H1 (cell line): ENCODE results near the gene PCDH9. TPM values are rescaled to one million over a fixed set of nuclear protein-coding genes. Genes with fewer than 3 reads are reported as not detected.

Source experiments
- CTCF ChIA-PET: fragments of 300-600 bp; sonication (Branson Sonifier 250); formaldehyde crosslinking; loops from one replicate; lab custom pipeline; 2021; ENCODE audit not compliant: partially characterized antibody; lab: Charles Lee
- POLR2A ChIA-PET: fragments of 300-600 bp; sonication (Branson Sonifier 250); formaldehyde crosslinking; loops from one replicate; lab custom pipeline; 2021; ENCODE audit warnings: inconsistent platforms; ENCODE audit not compliant: partially characterized antibody; lab: Charles Lee
- DNase-seq, 2 experiments: peaks; one replicate each; pipeline versions ENCODE4 v3.0.0 to v3.0.0-alpha.2; 2010 to 2022; ENCODE audit warnings: low spot score in 2 of 2, low read depth in 1 of 2, mixed read lengths in 1 of 2
- FAIRE-seq: peaks from 2 replicates; lab custom pipeline; 2011; peaks lifted over from hg19 to GRCh38; lab: Jason Lieb, UNC
- H2AFZ ChIP-seq: 2 replicates; pipeline ENCODE4 v1.8.1; 2012; ENCODE audit warnings: low read length, inconsistent platforms
- H2AK5ac ChIP-seq: 2 replicates; pipeline ENCODE4 v1.6.1; 2013; ENCODE audit warnings: low read depth, low read length
- H2BK120ac ChIP-seq: replicated peaks from 2 replicates; pipeline ENCODE3; 2013; ENCODE audit warnings: low read depth, low read length, inconsistent platforms
- H2BK12ac ChIP-seq: 2 replicates; pipeline ENCODE4 v1.6.1; 2013; ENCODE audit warnings: low read depth, low read length
- H2BK15ac ChIP-seq: 2 replicates; pipeline ENCODE4 v1.6.1; 2013; ENCODE audit warnings: low read length
- H2BK20ac ChIP-seq: 2 replicates; pipeline ENCODE4 v1.6.1; 2013; ENCODE audit warnings: low read length
- H2BK5ac ChIP-seq: 2 replicates; pipeline ENCODE4 v1.6.1; 2013; ENCODE audit warnings: low read depth, low read length
- H3K14ac ChIP-seq: 2 replicates; pipeline ENCODE4 v1.6.1; 2013; ENCODE audit warnings: inconsistent platforms; ENCODE audit not compliant: insufficient read length
- H3K18ac ChIP-seq: 2 replicates; pipeline ENCODE4 v1.6.1; 2013; ENCODE audit warnings: low read length; ENCODE audit errors: extremely low read depth
- H3K23ac ChIP-seq: 2 replicates; pipeline ENCODE4 v1.6.1; 2013; ENCODE audit warnings: inconsistent platforms; ENCODE audit not compliant: insufficient read length
- H3K23me2 ChIP-seq: 2 replicates; pipeline ENCODE4 v1.6.1; 2013; ENCODE audit warnings: low read depth, low read length
- H3K27ac ChIP-seq: 2 replicates; pipeline ENCODE4 v1.6.1; 2011; ENCODE audit warnings: low read depth, low read length, inconsistent platforms
- H3K27me3 ChIP-seq, 4 experiments: replicated peaks in 1 of 4; 1 replicate in 1 of 4; 2 replicates in 3 of 4; pipeline versions ENCODE4 v1.6.1 to v1.8.1; 2011 to 2013; ENCODE audit warnings: low read length in 3 of 4, mild to moderate bottlenecking in 3 of 4, inconsistent platforms in 2 of 4, mixed read lengths in 2 of 4, moderate library complexity in 1 of 4; ENCODE audit not compliant: control insufficient read depth in 3 of 4, insufficient read depth in 3 of 4; ENCODE audit errors: extremely low read depth in 1 of 4
- H3K36me3 ChIP-seq, 4 experiments: 2 replicates each; pipeline versions ENCODE4 v1.6.1 to v1.8.1; 2011 to 2013; ENCODE audit warnings: mild to moderate bottlenecking in 4 of 4, low read length in 3 of 4, moderate library complexity in 2 of 4, control low read depth in 1 of 4, inconsistent platforms in 1 of 4; ENCODE audit not compliant: insufficient read depth in 4 of 4, control insufficient read depth in 2 of 4
- H3K4ac ChIP-seq: replicated peaks from 2 replicates; pipeline ENCODE3; 2013; ENCODE audit warnings: low read length, low read depth, mixed read lengths, inconsistent platforms; ENCODE audit not compliant: insufficient read length
- H3K4me1 ChIP-seq, 4 experiments: replicated peaks in 1 of 4; 1 replicate in 1 of 4; 2 replicates in 3 of 4; pipeline versions ENCODE4 v1.6.1 to v1.8.1; 2011 to 2013; ENCODE audit warnings: low read length in 3 of 4, inconsistent platforms in 2 of 4, mixed read lengths in 1 of 4; ENCODE audit not compliant: insufficient read depth in 4 of 4, control insufficient read depth in 3 of 4
- H3K4me2 ChIP-seq, 2 experiments: 2 replicates each; pipeline versions ENCODE4 v1.6.1 to v1.8.1; 2011 to 2013; ENCODE audit warnings: low read depth in 2 of 2, low read length in 2 of 2, control low read depth in 1 of 2, inconsistent platforms in 1 of 2, mild to moderate bottlenecking in 1 of 2; ENCODE audit not compliant: insufficient read depth in 1 of 2
- H3K4me3 ChIP-seq, 4 experiments: fragments of 200-600, 300-600 bp in 1 of 4; sonication (generic), shearing (Covaris generic), sonication (Bioruptor Twin) in 1 of 4; 2 replicates each; pipeline versions ENCODE4 v1.5.1 to v1.8.1; 2011 to 2016; ENCODE audit warnings: low read length in 4 of 4, low read depth in 3 of 4, control low read depth in 2 of 4, inconsistent platforms in 2 of 4, mild to moderate bottlenecking in 2 of 4, mixed read lengths in 1 of 4, moderate library complexity in 1 of 4; ENCODE audit not compliant: insufficient read depth in 2 of 4; ENCODE audit errors: extremely low read depth in 1 of 4
- H3K56ac ChIP-seq: replicated peaks from 2 replicates; pipeline ENCODE3; 2013; ENCODE audit warnings: low read depth, mild to moderate bottlenecking, mixed read lengths, low read length, inconsistent platforms; ENCODE audit not compliant: insufficient read length
- H3K79me1 ChIP-seq: 2 replicates; pipeline ENCODE4 v1.6.1; 2013; ENCODE audit warnings: low read depth, low read length, control low read depth
- H3K79me2 ChIP-seq, 2 experiments: 2 replicates each; pipeline versions ENCODE4 v1.6.1 to v1.8.1; 2012 to 2013; ENCODE audit warnings: low read length in 2 of 2, mild to moderate bottlenecking in 2 of 2, inconsistent platforms in 1 of 2; ENCODE audit not compliant: insufficient read depth in 2 of 2, control insufficient read depth in 1 of 2
- H3K9ac ChIP-seq, 4 experiments: replicated peaks in 1 of 4; 1 replicate in 1 of 4; 2 replicates in 3 of 4; pipeline versions ENCODE4 v1.6.1 to v1.8.1; 2011 to 2013; ENCODE audit warnings: low read depth in 3 of 4, low read length in 3 of 4, control low read depth in 2 of 4, mild to moderate bottlenecking in 2 of 4, moderate library complexity in 2 of 4, inconsistent platforms in 1 of 4; ENCODE audit errors: extremely low read depth in 1 of 4
- H3K9me3 ChIP-seq, 2 experiments: 2 replicates each; pipeline versions ENCODE4 v1.6.1 to v1.8.1; 2012 to 2013; ENCODE audit warnings: mild to moderate bottlenecking in 2 of 2, moderate library complexity in 2 of 2, control low read depth in 1 of 2, inconsistent platforms in 1 of 2, low read depth in 1 of 2, low read length in 1 of 2, mixed read lengths in 1 of 2; ENCODE audit not compliant: insufficient read depth in 2 of 2
- H4K20me1 ChIP-seq, 2 experiments: replicated peaks in 1 of 2; 2 replicates each; pipeline versions ENCODE3 to v1.8.1; 2011 to 2013; ENCODE audit warnings: inconsistent platforms in 2 of 2, low read length in 2 of 2, mild to moderate bottlenecking in 1 of 2; ENCODE audit not compliant: insufficient read depth in 2 of 2, control insufficient read depth in 1 of 2
- H4K5ac ChIP-seq: 2 replicates; pipeline ENCODE4 v1.6.1; 2013; ENCODE audit warnings: low read length, low read depth, mixed read lengths, inconsistent platforms; ENCODE audit not compliant: insufficient read length
- H4K8ac ChIP-seq: 2 replicates; pipeline ENCODE4 v1.8.0; 2013; ENCODE audit warnings: mild to moderate bottlenecking, moderate library complexity, low read length, inconsistent platforms; ENCODE audit not compliant: insufficient read depth; ENCODE audit errors: extremely low read depth
- H4K91ac ChIP-seq: replicated peaks from 2 replicates; pipeline ENCODE3; 2013; ENCODE audit warnings: low read length, mixed read lengths, inconsistent platforms; ENCODE audit not compliant: insufficient read length
- TCF12 ChIP-seq: IDR thresholded peaks from 2 replicates; pipeline ENCODE4 v1.6.1; 2011; ENCODE audit warnings: low read depth, mild to moderate bottlenecking, low read length
- WGBS, 2 experiments: shearing (Covaris generic) in 1 of 2; methylation state at CpG; one replicate each; pipeline versions ENCODE4 v1.1.6 to v1.1.7; 2013 to 2015; ENCODE audit warnings: low lambda C conversion rate in 2 of 2, mixed read lengths in 2 of 2, inconsistent platforms in 1 of 2, low coverage in 1 of 2, missing lambda C conversion rate in 1 of 2; ENCODE audit not compliant: insufficient replicate concordance in 2 of 2, insufficient coverage in 1 of 2, insufficient read length in 1 of 2; ENCODE audit errors: extremely low coverage in 1 of 2, missing lambda C conversion rate in 1 of 2; 5-methylcytosine and 5-hydroxymethylcytosine counted together
- polyA plus RNA-seq, 7 experiments: library from polyadenylated mRNA; depleted of rRNA in 3 of 7; stranded (reverse) in 5 of 7; unstranded in 2 of 7; fragments of >200 nt in 5 of 7; fragments of 200-250 nt in 2 of 7; gene quantifications; 1 replicate in 5 of 7; 2 replicates in 1 of 7; 4 replicates in 1 of 7; pipeline versions ENCODE4 v1.2.1 to v1.2.3, GENCODE V29; 2011 to 2013; ENCODE audit warnings: missing spikeins in 2 of 7, mixed read lengths in 2 of 7
- total RNA-seq: library from RNA; stranded (reverse); fragmentation: NEBNext Ultra II Directional; extraction: Animal tissue kit (Norgen Biotek cat#: 25700); gene quantifications from 2 replicates; pipeline ENCODE4 v1.2.1, GENCODE V29; 2021
- TF ChIP-seq, protein P1 (sequence below): IDR thresholded peaks from 2 replicates; pipeline ENCODE4 v1.6.1; 2012; ENCODE audit warnings: inconsistent platforms

PCDH9 gene
- total and polyA plus RNA-seq, 2 of the 8 experiments (the other 6 are each of a cell fraction or from before 2014, with no cell fraction given) = 0.12 to 0.60 TPM

DNA sequence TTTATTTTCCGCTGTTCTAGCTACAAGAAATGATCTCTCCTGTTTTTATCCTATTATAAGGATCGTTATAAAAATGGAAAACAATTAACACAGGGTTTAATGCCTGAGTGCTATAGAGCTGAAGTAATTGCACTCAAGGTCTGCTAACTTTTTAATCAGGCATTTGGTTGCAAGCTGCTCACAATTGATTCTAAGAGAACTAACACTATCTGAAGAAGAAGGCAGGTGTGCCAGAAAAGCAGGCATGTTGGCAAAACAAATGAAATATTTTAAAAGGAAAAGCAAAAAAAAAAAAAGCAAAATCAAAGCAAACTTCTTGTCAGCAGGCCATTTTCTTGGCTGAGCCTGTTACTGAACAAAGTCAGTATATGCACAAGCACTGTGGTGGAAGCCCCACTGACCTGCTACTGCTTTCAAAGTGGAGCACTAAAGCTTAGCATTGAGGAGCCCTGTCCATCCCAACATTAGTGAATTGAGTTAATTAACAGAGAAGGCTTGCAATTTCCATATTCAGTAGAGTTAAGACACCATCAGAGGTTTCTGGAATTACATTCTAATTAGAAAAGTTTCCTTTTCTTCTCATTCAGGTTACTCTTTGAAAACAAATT lies 574.2 kb downstream of the PCDH9 start:
- no peak overlapping the region for H2BK15ac ChIP-seq
- no peaks in the 10 kb centered on the region for H3K23me2 ChIP-seq
- ChIA-PET POLR2A (no interaction called here), CTCF (interaction anchor here (0.5 to 1.2 kb wide), 2 partner anchors 34 to 107 kb away, joined by 3 to 4 read pairs; no protein-coding TSS in a partner anchor)
- 95% methylated on average over 2 of the region's 2 CpGs; no CpG with 5 or more reads in 1 of the 2 experiments for WGBS, 2 experiments
- H3K9ac ChIP-seq = no peak overlapping the region
- H3K56ac ChIP-seq = no peak overlapping the region
- H2AFZ ChIP-seq = no peak overlapping the region
- H3K79me1 ChIP-seq = no peaks in the 10 kb centered on the region
- H4K20me1 ChIP-seq = no peaks in the 10 kb centered on the region
- no peak overlapping the region for H2BK5ac ChIP-seq
- no peak overlapping the region for H3K23ac ChIP-seq
- no peak overlapping the region for H2BK20ac ChIP-seq
- no peaks in the 10 kb centered on the region for H3K9me3 ChIP-seq
- H3K27ac ChIP-seq = no peak overlapping the region
- no peak overlapping the region for H2BK12ac ChIP-seq
- no peak overlapping the region for H2AK5ac ChIP-seq
- H3K4ac ChIP-seq = no peak overlapping the region
- H4K91ac ChIP-seq = no peak overlapping the region
- H3K36me3 ChIP-seq = no peaks in the 10 kb centered on the region
- FAIRE-seq (no peak), DNase-seq (no peak)
- no peak overlapping the region for H3K4me2 ChIP-seq
- no peak overlapping the region for H3K14ac ChIP-seq
- H3K4me1 ChIP-seq = no peaks in the 10 kb centered on the region
- no peaks in the 10 kb centered on the region for H3K27me3 ChIP-seq
- no peaks in the 10 kb centered on the region for H3K79me2 ChIP-seq
- H2BK120ac ChIP-seq = no peak overlapping the region
- no peak overlapping the region for H4K8ac ChIP-seq
- H3K18ac ChIP-seq = no peak overlapping the region
- no peak overlapping the region for H3K4me3 ChIP-seq
- TF ChIP-seq, protein P1, sequence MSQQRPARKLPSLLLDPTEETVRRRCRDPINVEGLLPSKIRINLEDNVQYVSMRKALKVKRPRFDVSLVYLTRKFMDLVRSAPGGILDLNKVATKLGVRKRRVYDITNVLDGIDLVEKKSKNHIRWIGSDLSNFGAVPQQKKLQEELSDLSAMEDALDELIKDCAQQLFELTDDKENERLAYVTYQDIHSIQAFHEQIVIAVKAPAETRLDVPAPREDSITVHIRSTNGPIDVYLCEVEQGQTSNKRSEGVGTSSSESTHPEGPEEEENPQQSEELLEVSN = no peak
- TF ChIP-seq TCF12 = no peak
- no peak overlapping the region for H4K5ac ChIP-seq
